GM12872 (cell line): ENCODE measurements around the gene B3GAT3.

Experiments used
- CTCF ChIP-seq: IDR thresholded peaks from 3 replicates; pipeline ENCODE4 v1.5.1; 2011; ENCODE audit warnings: low read depth, mild to moderate bottlenecking, low read length, moderate library complexity; ENCODE audit not compliant: insufficient read depth

B3GAT3 gene

GRCh38 chr11:62664405-62665074, 42.8 kb upstream of the B3GAT3 start:
- no peak for TF ChIP-seq CTCF

GRCh38 chr11:62656796-62657429, 35.1 kb upstream of the B3GAT3 start:
- no peak for TF ChIP-seq CTCF

- TF ChIP-seq CTCF = no peak
Measured at GRCh38 chr11:62654297-62654696, 32.5 kb upstream of the B3GAT3 start.

GRCh38 chr11:62652161-62653006, 30.6 kb upstream of the B3GAT3 start:
- TF ChIP-seq CTCF = no peak

GRCh38 chr11:62649486-62649885, 27.7 kb upstream of the B3GAT3 start:
- TF ChIP-seq CTCF = no peak

GRCh38 chr11:62648967-62649364, 27.2 kb upstream of the B3GAT3 start:
- TF ChIP-seq CTCF = no peak
